Gastroesophageal sphincter (tissue), 4 donors: Measurements from ENCODE around the gene BMP7. TPM values are rescaled to one million over a fixed set of nuclear protein-coding genes. Genes with fewer than 3 reads are reported as not detected.

Experiments
- ATAC-seq: fragments of 150-250 bp; one replicate; pipeline ENCODE4 v1.9.1; 2016; ENCODE audit warnings: mild to moderate bottlenecking, moderate library complexity
- H3K27ac ChIP-seq, 4 donors: fragments of 200-600 bp; sonication (generic) in 3 of 4; 1 replicate in 3 of 4; 2 replicates in 1 of 4; pipeline ENCODE4 v1.5.1; 2016 to 2019
- H3K27me3 ChIP-seq: fragments of 200-600 bp; sonication (generic); one replicate; pipeline ENCODE4 v1.5.1; 2019
- H3K36me3 ChIP-seq, 2 donors: fragments of 200-600 bp; sonication (generic); one replicate each; pipeline ENCODE4 v1.5.1; 2019; ENCODE audit warnings: control low read depth in 1 of 2
- H3K4me1 ChIP-seq, 3 donors: fragments of 200-600 bp; sonication (generic); 1 replicate in 2 of 3; 2 replicates in 1 of 3; pipeline ENCODE4 v1.5.1; 2016 to 2019; ENCODE audit warnings: control low read depth in 2 of 3
- H3K4me3 ChIP-seq, 2 donors: fragments of 200-600 bp; sonication (generic); one replicate each; pipeline ENCODE4 v1.5.1; 2019; ENCODE audit warnings: mild to moderate bottlenecking in 1 of 2, moderate library complexity in 1 of 2
- H3K9me3 ChIP-seq, 3 donors: fragments of 200-600 bp; sonication (generic); one replicate each; pipeline ENCODE4 v1.5.1; 2017 to 2019; ENCODE audit warnings: control low read depth in 2 of 3
- EP300 ChIP-seq: sonication (generic); formaldehyde crosslinking; IDR thresholded peaks from one replicate; pipeline ENCODE4 v1.6.1; 2017; ENCODE audit warnings: antibody characterized with exemption, mild to moderate bottlenecking
- POLR2A ChIP-seq, 2 donors: fragments of 450-650 bp; IDR thresholded peaks; one replicate each; pipeline ENCODE4 v1.6.1; 2017; ENCODE audit warnings: antibody characterized with exemption in 2 of 2, mild to moderate bottlenecking in 2 of 2, moderate library complexity in 1 of 2
- POLR2AphosphoS5 ChIP-seq: sonication (generic); formaldehyde crosslinking; IDR thresholded peaks from one replicate; pipeline ENCODE4 v1.6.1; 2017; ENCODE audit warnings: antibody characterized with exemption
- WGBS, 2 donors: methylation state at CpG; one replicate each; pipeline ENCODE4 v1.1.5; 2018; ENCODE audit warnings: low coverage in 1 of 2; 5-methylcytosine and 5-hydroxymethylcytosine counted together
- total RNA-seq, 4 donors: library from RNA; depleted of rRNA; stranded (reverse); fragments of >200 nt; gene quantifications; one replicate each; pipeline ENCODE4 v1.1.0, GENCODE V29; 2016
- TF ChIP-seq, protein P1 (sequence below), 4 experiments: fragments of 200-600 bp in 2 of 4; fragments of 450-650 bp in 2 of 4; sonication (generic) in 1 of 4; IDR thresholded peaks; one replicate each; pipeline ENCODE4 v1.5.1; 2017 to 2019; ENCODE audit warnings: antibody characterized with exemption in 4 of 4, mild to moderate bottlenecking in 2 of 4, moderate library complexity in 2 of 4

The BMP7 gene
- total RNA-seq = 10 to 100 TPM in 1 of 4 donors, 1 to 10 TPM in 2, under 1 TPM in 1; 0.16 to 10.8 (median 5.0) TPM

DNA sequence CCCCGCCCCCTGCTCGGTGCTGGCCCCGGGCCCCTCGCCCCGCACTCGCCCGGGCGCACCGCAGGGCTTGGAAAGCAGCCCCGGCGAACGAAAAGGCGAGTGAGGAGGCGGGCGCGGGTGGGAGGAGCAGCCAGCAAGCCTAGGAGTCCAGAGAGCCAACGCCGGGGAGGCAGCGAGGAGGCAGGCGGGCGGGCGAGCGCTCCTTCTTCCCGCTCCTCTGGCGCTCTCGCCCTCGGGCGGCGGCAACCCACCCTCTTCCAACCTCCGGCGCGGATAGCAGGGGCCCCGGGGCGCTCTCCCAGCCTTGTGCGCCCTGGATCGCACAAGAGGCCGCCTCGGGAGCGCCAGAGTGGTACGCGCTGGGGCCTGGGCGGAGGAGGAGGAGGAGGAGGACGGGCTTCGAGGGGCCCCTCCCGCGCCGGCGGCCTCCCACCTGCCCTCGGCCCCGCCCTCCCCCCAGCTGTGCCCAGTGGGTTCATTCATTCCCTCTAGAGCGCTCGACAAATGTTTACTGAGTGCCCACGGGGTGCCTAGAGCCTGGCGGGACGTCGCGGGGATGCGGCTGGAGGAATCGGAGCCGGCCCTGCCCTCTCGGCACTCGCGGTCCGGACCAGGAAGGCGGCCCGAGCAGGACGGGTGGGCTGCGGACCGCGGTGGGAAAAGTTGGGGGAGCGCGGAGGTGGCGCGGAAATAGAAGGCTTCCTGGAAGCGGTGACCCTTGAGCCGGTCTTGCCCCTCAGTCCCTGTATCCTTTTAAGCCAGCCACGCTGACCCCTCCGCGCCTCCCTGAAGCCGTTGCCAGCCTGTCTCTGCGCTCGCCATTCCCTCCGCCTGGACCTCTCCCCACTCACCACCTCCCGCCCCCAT lies at the start of gene BMP7:
Gene BMP7 (minus strand): TSS at position 351 of the 867 bp plus-strand sequence. CDS start 519 bp downstream, outside the sequence.
- H3K27ac ChIP-seq = peak within 1 kb of the TSS in 2 of 4 donors; percentile 17 to 63
- H3K36me3 ChIP-seq = no peaks in the 10 kb centered on the region
- peaks cover 0 to 31% (median 3%) of the 10 kb centered on the region in 3 donors for H3K4me1 ChIP-seq
- H3K27me3 ChIP-seq = peaks cover 82% of the 10 kb centered on the region
- TF ChIP-seq POLR2A (IDR thresholded peaks at IDR 0.05) = no peak
- TF ChIP-seq, protein P1, sequence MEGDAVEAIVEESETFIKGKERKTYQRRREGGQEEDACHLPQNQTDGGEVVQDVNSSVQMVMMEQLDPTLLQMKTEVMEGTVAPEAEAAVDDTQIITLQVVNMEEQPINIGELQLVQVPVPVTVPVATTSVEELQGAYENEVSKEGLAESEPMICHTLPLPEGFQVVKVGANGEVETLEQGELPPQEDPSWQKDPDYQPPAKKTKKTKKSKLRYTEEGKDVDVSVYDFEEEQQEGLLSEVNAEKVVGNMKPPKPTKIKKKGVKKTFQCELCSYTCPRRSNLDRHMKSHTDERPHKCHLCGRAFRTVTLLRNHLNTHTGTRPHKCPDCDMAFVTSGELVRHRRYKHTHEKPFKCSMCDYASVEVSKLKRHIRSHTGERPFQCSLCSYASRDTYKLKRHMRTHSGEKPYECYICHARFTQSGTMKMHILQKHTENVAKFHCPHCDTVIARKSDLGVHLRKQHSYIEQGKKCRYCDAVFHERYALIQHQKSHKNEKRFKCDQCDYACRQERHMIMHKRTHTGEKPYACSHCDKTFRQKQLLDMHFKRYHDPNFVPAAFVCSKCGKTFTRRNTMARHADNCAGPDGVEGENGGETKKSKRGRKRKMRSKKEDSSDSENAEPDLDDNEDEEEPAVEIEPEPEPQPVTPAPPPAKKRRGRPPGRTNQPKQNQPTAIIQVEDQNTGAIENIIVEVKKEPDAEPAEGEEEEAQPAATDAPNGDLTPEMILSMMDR (IDR thresholded peaks at IDR 0.05) = no peak
- TF ChIP-seq EP300 = no peak
- no peak for TF ChIP-seq POLR2AphosphoS5
- 3% methylated on average over 7 of the region's 84 CpGs; no CpG with 5 or more reads in 1 of the 2 donors for WGBS, 2 donors
- ATAC-seq = no peak
- H3K4me3 ChIP-seq = peak within 1 kb of the TSS in 1 of 2 donors; percentile 51
- no peaks in the 10 kb centered on the region for H3K9me3 ChIP-seq

DNA sequence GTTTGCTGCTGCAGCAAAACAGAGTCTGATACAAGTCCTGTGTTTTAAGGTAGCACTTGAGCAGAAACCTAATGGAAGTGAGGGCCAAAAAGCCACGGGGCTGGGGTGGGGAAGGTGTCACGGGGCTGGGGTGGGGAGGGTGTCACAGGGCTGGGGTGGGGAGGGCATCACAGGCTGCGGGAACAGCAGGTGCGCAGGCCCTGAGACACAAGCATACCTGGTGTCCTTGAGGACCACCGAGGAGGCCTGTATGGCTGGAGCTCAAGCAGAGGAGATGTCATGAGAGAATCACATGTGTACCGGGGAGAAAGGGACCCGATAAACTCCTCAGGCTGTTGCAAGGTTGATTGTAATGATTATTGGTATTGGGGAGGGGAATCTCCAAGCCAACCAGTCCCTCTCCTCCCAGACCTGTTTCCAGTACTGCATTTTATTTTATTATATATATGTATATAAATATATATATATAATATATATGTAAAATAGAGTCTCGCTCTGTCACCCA lies 49.6 kb upstream of the BMP7 start:
- no peaks in the 10 kb centered on the region for H3K9me3 ChIP-seq

DNA sequence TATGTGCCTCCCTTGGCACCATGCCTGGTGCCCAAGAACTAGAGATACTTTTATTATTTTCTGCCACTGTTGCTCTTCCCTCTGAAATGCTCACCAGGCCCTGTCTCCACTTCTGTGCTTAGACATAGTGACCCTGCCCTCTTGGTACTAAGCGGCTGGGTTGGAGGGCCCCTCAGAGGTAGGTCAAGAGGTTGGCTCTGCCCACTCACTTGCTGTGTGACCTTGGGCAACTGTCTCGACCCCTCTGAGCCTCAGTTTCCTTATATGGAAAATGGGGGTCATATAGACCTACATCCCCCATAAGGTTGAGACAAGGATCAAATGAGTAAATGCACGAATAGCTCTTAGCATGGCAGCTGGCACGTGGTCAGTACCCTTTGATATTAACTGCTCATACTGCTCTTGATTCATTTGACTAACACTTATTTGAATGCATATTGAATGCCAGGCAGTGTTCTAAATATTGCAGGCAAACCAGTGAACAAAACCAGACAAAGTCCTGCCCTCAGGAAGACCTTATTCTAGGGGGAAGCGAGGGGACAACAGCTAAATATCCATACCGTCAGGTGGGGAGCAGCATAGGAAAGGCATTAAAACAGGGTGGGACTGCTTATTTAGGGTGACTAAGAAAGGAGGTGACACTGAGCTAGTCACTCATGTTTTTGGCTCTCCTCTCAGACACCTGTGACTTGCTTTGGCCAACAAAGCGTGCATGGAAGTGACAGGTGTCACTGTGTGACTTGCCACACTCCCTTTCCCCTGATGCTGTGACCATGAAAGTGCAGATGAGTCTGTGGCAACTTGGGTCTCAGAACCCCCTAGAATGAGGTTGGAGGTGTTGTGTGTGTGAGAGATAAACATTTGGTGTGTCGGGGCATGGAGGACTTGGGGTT lies 48.9 kb upstream of the BMP7 start:
- TF ChIP-seq POLR2AphosphoS5 (no peak), POLR2A (IDR thresholded peaks at IDR 0.05) (no peak), EP300 (no peak)
- TF ChIP-seq, protein P1 (IDR thresholded peaks at IDR 0.05) = no peak
- no peak overlapping the region for H3K27ac ChIP-seq
- H3K9me3 ChIP-seq = no peaks in the 10 kb centered on the region
- no peak for ATAC-seq
- peaks cover 23% of the 10 kb centered on the region for H3K27me3 ChIP-seq
- WGBS, 2 donors = 90 to 94% methylated on average over 3 to 4 of the region's 8 CpGs
- no peaks in the 10 kb centered on the region for H3K4me1 ChIP-seq
- no peaks in the 10 kb centered on the region for H3K36me3 ChIP-seq
- no peak overlapping the region for H3K4me3 ChIP-seq

More for the DNA sequence above, 49.6 kb upstream of the BMP7 start:
- Histone ChIP-seq H3K36me3 (no peaks in the 10 kb centered on the region), H3K4me3 (no peak overlapping the region), H3K27me3 (peaks cover 23% of the 10 kb centered on the region), H3K4me1 (no peaks in the 10 kb centered on the region), H3K27ac (no peak overlapping the region)
- ATAC-seq = no peak
- TF ChIP-seq POLR2A (IDR thresholded peaks at IDR 0.05) (no peak), POLR2AphosphoS5 (no peak), EP300 (no peak)
- TF ChIP-seq, protein P1 (IDR thresholded peaks at IDR 0.05) = no peak
- WGBS, 2 donors = 87 to 100% methylated on average over 1 to 3 of the region's 8 CpGs

DNA sequence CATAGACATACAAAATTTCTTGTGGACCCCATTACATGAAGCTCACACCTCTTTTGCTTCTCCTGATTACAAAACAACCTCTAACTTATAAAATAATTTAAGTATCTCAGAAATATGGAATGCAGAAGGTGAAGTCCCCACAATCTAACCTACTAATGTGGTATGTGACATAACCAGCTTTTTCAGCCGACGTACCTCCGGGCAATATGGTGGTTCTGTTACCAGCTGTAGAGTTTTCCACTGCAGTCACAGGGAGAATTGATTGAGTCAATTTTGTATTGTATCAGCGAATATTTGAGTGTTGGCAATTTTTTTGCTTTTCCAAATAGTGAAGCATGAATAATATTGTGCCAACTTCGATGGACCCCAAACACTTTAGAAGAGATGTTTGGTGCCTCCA lies 47.5 kb upstream of the BMP7 start:
- Histone ChIP-seq H3K4me3 (no peak overlapping the region), H3K36me3 (no peaks in the 10 kb centered on the region), H3K27ac (no peak overlapping the region), H3K4me1 (no peaks in the 10 kb centered on the region), H3K27me3 (peaks cover 17% of the 10 kb centered on the region), H3K9me3 (no peaks in the 10 kb centered on the region)
- no peak for ATAC-seq
- WGBS, 2 donors = 84 to 92% methylated on average over 5 of the region's 5 CpGs
- TF ChIP-seq EP300 (no peak), POLR2AphosphoS5 (no peak), POLR2A (IDR thresholded peaks at IDR 0.05) (no peak)
- TF ChIP-seq, protein P1 (IDR thresholded peaks at IDR 0.05) = no peak
